Endothelial cell of umbilical vein (primary cell): ENCODE data around the gene AQP9. TPM values are rescaled to one million over a fixed set of nuclear protein-coding genes. Genes with fewer than 3 reads are reported as not detected.

Experiments used
- BruUV-seq: library from RNA; stranded (reverse); fragments of 400-500 nt; replicated peaks from 2 replicates; lab custom pipeline; 2021; lab: Mats Ljungman, UMichigan
- CTCF ChIA-PET: fragments of 300-600, 350-600 bp; sonication (Branson Sonifier 250); formaldehyde crosslinking; loops from one replicate; lab custom pipeline; 2021; ENCODE audit warnings: antibody characterized with exemption, inconsistent platforms; lab: Charles Lee
- POLR2A ChIA-PET: fragments of 300-600, 350-600 bp; sonication (Branson Sonifier 250); formaldehyde crosslinking; loops from one replicate; lab custom pipeline; 2021; ENCODE audit warnings: antibody characterized with exemption, inconsistent platforms; lab: Charles Lee
- DNase-seq: peaks from one replicate; pipeline ENCODE4 v3.0.0-alpha.2; 2011; ENCODE audit warnings: low read depth, low spot score
- FAIRE-seq: peaks from 2 replicates; lab custom pipeline; 2011; peaks lifted over from hg19 to GRCh38; lab: Jason Lieb, UNC
- H2AFZ ChIP-seq: 2 replicates; pipeline ENCODE4 v1.6.0; 2012; ENCODE audit warnings: low read depth, low read length, control low read depth, inconsistent platforms
- H3K27ac ChIP-seq: 2 replicates; pipeline ENCODE4 v1.5.1; 2011; ENCODE audit warnings: low read depth, mild to moderate bottlenecking, control low read depth, low read length, moderate library complexity; ENCODE audit not compliant: insufficient read depth
- H3K27me3 ChIP-seq, 2 experiments: 2 replicates each; pipeline versions ENCODE4 v1.6.0 to v1.6.1; 2011; ENCODE audit warnings: low read length in 2 of 2, mixed read lengths in 1 of 2; ENCODE audit not compliant: control insufficient read depth in 2 of 2, insufficient read depth in 2 of 2
- H3K36me3 ChIP-seq, 2 experiments: 2 replicates in 1 of 2; 3 replicates in 1 of 2; pipeline ENCODE4 v1.5.1; 2011; ENCODE audit warnings: low read length in 2 of 2, mild to moderate bottlenecking in 1 of 2, moderate library complexity in 1 of 2; ENCODE audit not compliant: control insufficient read depth in 2 of 2, insufficient read depth in 2 of 2; ENCODE audit errors: extremely low read depth in 1 of 2
- H3K4me1 ChIP-seq: 3 replicates; pipeline ENCODE4 v1.5.1; 2011; ENCODE audit warnings: mild to moderate bottlenecking, low read length; ENCODE audit not compliant: control insufficient read depth, insufficient read depth; ENCODE audit errors: extremely low read depth
- H3K4me2 ChIP-seq: 2 replicates; pipeline ENCODE4 v1.6.1; 2011; ENCODE audit warnings: low read length, control low read depth, mixed read lengths; ENCODE audit not compliant: insufficient read depth
- H3K4me3 ChIP-seq, 3 experiments: fragments of 200-600 bp in 1 of 3; sonication (generic), shearing (Covaris generic) in 1 of 3; replicated peaks in 1 of 3; 2 replicates each; pipeline ENCODE4 v1.5.1; 2011 to 2016; ENCODE audit warnings: control low read depth in 3 of 3, low read length in 3 of 3, mild to moderate bottlenecking in 2 of 3, inconsistent platforms in 1 of 3, low read depth in 1 of 3, moderate library complexity in 1 of 3; ENCODE audit not compliant: insufficient read depth in 1 of 3
- H3K79me2 ChIP-seq: 2 replicates; pipeline ENCODE4 v1.6.0; 2012; ENCODE audit warnings: low read length, inconsistent platforms; ENCODE audit not compliant: control insufficient read depth, insufficient read depth
- H3K9ac ChIP-seq: replicated peaks from 2 replicates; pipeline ENCODE3; 2011; ENCODE audit warnings: low read length, control low read depth; ENCODE audit not compliant: insufficient read depth; ENCODE audit errors: extremely low read depth
- H3K9me1 ChIP-seq: replicated peaks from 3 replicates; pipeline ENCODE4 v1.6.0; 2011; ENCODE audit warnings: mild to moderate bottlenecking, low read length; ENCODE audit not compliant: control insufficient read depth, insufficient read depth; ENCODE audit errors: extremely low read depth
- H3K9me3 ChIP-seq: replicated peaks from 2 replicates; pipeline ENCODE4 v1.5.1; 2012; ENCODE audit warnings: low read length, inconsistent platforms; ENCODE audit not compliant: control insufficient read depth, insufficient read depth
- H4K20me1 ChIP-seq: replicated peaks from 2 replicates; pipeline ENCODE3; 2011; ENCODE audit warnings: mild to moderate bottlenecking, low read length; ENCODE audit not compliant: control insufficient read depth, insufficient read depth; ENCODE audit errors: extremely low read depth
- EZH2 ChIP-seq: IDR thresholded peaks from 2 replicates; pipeline ENCODE4 v1.6.1; 2012; ENCODE audit warnings: borderline replicate concordance, low read depth, mild to moderate bottlenecking, moderate library complexity, low read length, inconsistent platforms; ENCODE audit not compliant: severe bottlenecking
- FOS ChIP-seq: IDR thresholded peaks from 2 replicates; pipeline ENCODE4 v1.6.1; 2011; ENCODE audit warnings: mild to moderate bottlenecking, low read length, moderate library complexity, borderline replicate concordance; ENCODE audit not compliant: insufficient read depth
- GATA2 ChIP-seq: IDR thresholded peaks from 2 replicates; pipeline ENCODE4 v1.7.0; 2011; ENCODE audit warnings: low read depth, mild to moderate bottlenecking, moderate library complexity, mixed read lengths, low read length; ENCODE audit not compliant: insufficient read length, insufficient read depth
- JUN ChIP-seq: IDR thresholded peaks from 2 replicates; pipeline ENCODE4 v1.6.1; 2011; ENCODE audit warnings: borderline replicate concordance, low read depth; ENCODE audit not compliant: insufficient read length, insufficient read depth
- MYC ChIP-seq: IDR thresholded peaks from one replicate; pipeline ENCODE4 v1.6.1; 2011; ENCODE audit warnings: mild to moderate bottlenecking, low read depth, low read length
- POLR2A ChIP-seq: IDR thresholded peaks from 2 replicates; pipeline ENCODE4 v1.6.1; 2012; ENCODE audit warnings: low read depth, mild to moderate bottlenecking, control low read depth, low read length
- POLR2AphosphoS5 ChIP-seq: IDR thresholded peaks from 2 replicates; pipeline ENCODE4 v1.6.1; 2012; ENCODE audit warnings: low read depth, mild to moderate bottlenecking, control low read depth, low read length, moderate library complexity; ENCODE audit not compliant: insufficient read depth
- dilution Hi-C: fragments of 300-500 bp; cut with MboI; formaldehyde crosslinking; loops from one replicate; pipeline ENCODE4 v1.15.0; 2019; ENCODE audit warnings: low sequenced_read_pairs; ENCODE audit not compliant: extremely low pct_ligation_motif_present
- intact Hi-C: fragments of 100-400 bp; cut with micrococcal nuclease; formaldehyde crosslinking; loops from one replicate; pipeline ENCODE4 v1.10.0; 2022
- polyA plus RNA-seq, 4 experiments: library from polyadenylated mRNA; depleted of rRNA in 3 of 4; stranded (reverse) in 3 of 4; unstranded in 1 of 4; fragments of >200 nt; gene quantifications; 2 replicates each; pipeline versions ENCODE4 v1.2.1 to v1.2.3, GENCODE V29; 2011 to 2012; ENCODE audit warnings: missing spikeins in 1 of 4
- total RNA-seq: library from RNA; stranded (reverse); gene quantifications from 2 replicates; pipeline ENCODE4 v1.2.3, GENCODE V29; 2021
- TF ChIP-seq, protein P1 (sequence below), 2 donors: IDR thresholded peaks; 1 replicate in 1 of 2; 2 replicates in 1 of 2; pipeline ENCODE4 v1.5.1; 2011; ENCODE audit warnings: low read length in 2 of 2, mild to moderate bottlenecking in 2 of 2, moderate library complexity in 2 of 2, control low read depth in 1 of 2, inconsistent platforms in 1 of 2, low read depth in 1 of 2; ENCODE audit not compliant: insufficient read depth in 1 of 2; ENCODE audit errors: extremely low read depth in 1 of 2
- TF ChIP-seq, protein P2 (sequence below): IDR thresholded peaks from 2 replicates; pipeline ENCODE4 v1.6.1; 2011; ENCODE audit not compliant: insufficient read depth, insufficient read length

AQP9 gene
- total and polyA plus RNA-seq, 2 donors (not counting 3 experiments of a cell fraction or from before 2014, with no cell fraction given): not detected

DNA sequence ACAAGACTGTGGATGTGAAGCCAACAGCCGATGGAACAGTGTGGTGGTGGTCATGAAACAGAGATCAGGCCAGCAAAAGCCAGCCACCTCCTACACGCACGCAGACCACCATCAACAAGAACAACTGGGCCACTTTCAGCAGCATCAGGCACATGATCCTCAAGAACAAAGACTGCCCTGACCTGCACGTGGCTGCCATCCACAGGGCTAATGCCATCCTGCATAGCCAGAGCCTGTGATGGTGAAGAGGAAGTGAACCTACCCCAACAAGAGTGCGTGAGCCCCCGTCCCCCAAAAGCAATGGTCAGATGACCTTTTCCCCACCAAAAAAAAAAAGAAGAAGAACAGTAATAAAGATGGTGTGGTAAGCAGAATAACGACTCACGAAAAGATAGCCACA lies 62.6 kb downstream of the AQP9 start:
- Histone ChIP-seq H3K4me3 (no peak overlapping the region), H3K9ac (no peak overlapping the region), H3K4me2 (no peak overlapping the region), H4K20me1 (no peaks in the 10 kb centered on the region), H3K9me3 (no peaks in the 10 kb centered on the region), H3K9me1 (no peaks in the 10 kb centered on the region), H3K4me1 (peaks cover 24% of the 10 kb centered on the region), H3K36me3 (no peaks in the 10 kb centered on the region), H3K79me2 (no peaks in the 10 kb centered on the region), H3K27me3 (no peaks in the 10 kb centered on the region), H2AFZ (no peak overlapping the region), H3K27ac (no peak overlapping the region)
- TF ChIP-seq MYC (no peak), POLR2AphosphoS5 (no peak), GATA2 (no peak), JUN (no peak), POLR2A (no peak), EZH2 (no peak), FOS (no peak)
- TF ChIP-seq, protein P1, sequence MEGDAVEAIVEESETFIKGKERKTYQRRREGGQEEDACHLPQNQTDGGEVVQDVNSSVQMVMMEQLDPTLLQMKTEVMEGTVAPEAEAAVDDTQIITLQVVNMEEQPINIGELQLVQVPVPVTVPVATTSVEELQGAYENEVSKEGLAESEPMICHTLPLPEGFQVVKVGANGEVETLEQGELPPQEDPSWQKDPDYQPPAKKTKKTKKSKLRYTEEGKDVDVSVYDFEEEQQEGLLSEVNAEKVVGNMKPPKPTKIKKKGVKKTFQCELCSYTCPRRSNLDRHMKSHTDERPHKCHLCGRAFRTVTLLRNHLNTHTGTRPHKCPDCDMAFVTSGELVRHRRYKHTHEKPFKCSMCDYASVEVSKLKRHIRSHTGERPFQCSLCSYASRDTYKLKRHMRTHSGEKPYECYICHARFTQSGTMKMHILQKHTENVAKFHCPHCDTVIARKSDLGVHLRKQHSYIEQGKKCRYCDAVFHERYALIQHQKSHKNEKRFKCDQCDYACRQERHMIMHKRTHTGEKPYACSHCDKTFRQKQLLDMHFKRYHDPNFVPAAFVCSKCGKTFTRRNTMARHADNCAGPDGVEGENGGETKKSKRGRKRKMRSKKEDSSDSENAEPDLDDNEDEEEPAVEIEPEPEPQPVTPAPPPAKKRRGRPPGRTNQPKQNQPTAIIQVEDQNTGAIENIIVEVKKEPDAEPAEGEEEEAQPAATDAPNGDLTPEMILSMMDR (IDR thresholded peaks at IDR 0.05; ENCODE audit: extremely low read depth in 1 of 2, insufficient read depth in 1 of 2, low read depth in 1 of 2, low read length in 2 of 2): no peak
- TF ChIP-seq, protein P2, sequence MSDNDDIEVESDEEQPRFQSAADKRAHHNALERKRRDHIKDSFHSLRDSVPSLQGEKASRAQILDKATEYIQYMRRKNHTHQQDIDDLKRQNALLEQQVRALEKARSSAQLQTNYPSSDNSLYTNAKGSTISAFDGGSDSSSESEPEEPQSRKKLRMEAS: no peak
- POLR2A ChIA-PET: no interaction called here
- intact Hi-C loops (no loop called here), dilution Hi-C loops (no loop called here)
- FAIRE-seq: no peak
- CTCF ChIA-PET: interaction anchor here (1.1 to 2.0 kb wide), 4 partner anchors 12 to 130 kb away, joined by 3 to 13 read pairs (median 4); no protein-coding TSS in a partner anchor
- BruUV-seq: no TSS peak
- no peak for DNase-seq
